Spleen (tissue), 11 donors: ENCODE measurements around the gene KLF6. TPM values are rescaled to one million over a fixed set of nuclear protein-coding genes. Genes with fewer than 3 reads are reported as not detected.

ENCODE experiments used
- DNase-seq: peaks from one replicate; pipeline ENCODE4 v3.0.0-alpha.2; 2020
- H3K27ac ChIP-seq, 8 donors: fragments of 200-600 bp; sonication (generic) in 7 of 8; 1 replicate in 4 of 8; 2 replicates in 4 of 8; pipeline versions ENCODE4 v1.5.0 to v1.8.0; 2016 to 2021; ENCODE audit warnings: inconsistent platforms in 4 of 8, mild to moderate bottlenecking in 4 of 8, moderate library complexity in 1 of 8
- H3K27me3 ChIP-seq, 7 donors: fragments of 200-600 bp; sonication (generic) in 6 of 7; replicated peaks in 1 of 7; 1 replicate in 4 of 7; 2 replicates in 3 of 7; pipeline versions ENCODE4 v1.5.0 to v1.8.0; 2016 to 2021; ENCODE audit warnings: inconsistent platforms in 3 of 7, mild to moderate bottlenecking in 1 of 7
- H3K36me3 ChIP-seq, 6 donors: fragments of 200-600 bp; sonication (generic) in 5 of 6; 1 replicate in 4 of 6; 2 replicates in 2 of 6; pipeline versions ENCODE4 v1.5.0 to v1.8.0; 2016 to 2021; ENCODE audit warnings: inconsistent platforms in 2 of 6
- H3K4me1 ChIP-seq, 6 donors: fragments of 200-600 bp; sonication (generic) in 5 of 6; 1 replicate in 3 of 6; 2 replicates in 3 of 6; pipeline versions ENCODE4 v1.5.0 to v1.8.0; 2016 to 2021; ENCODE audit warnings: inconsistent platforms in 3 of 6
- H3K4me3 ChIP-seq, 8 donors: fragments of 200-600 bp; sonication (generic) in 7 of 8; 1 replicate in 4 of 8; 2 replicates in 4 of 8; pipeline versions ENCODE4 v1.5.0 to v1.8.0; 2016 to 2021; ENCODE audit warnings: inconsistent platforms in 4 of 8, mild to moderate bottlenecking in 4 of 8, moderate library complexity in 2 of 8
- H3K9me3 ChIP-seq, 8 donors: fragments of 200-600 bp; sonication (generic) in 7 of 8; 1 replicate in 4 of 8; 2 replicates in 4 of 8; pipeline versions ENCODE4 v1.5.0 to v1.8.0; 2016 to 2021; ENCODE audit warnings: inconsistent platforms in 4 of 8
- CTCF ChIP-seq, 11 experiments: fragments of 200-600 bp in 7 of 11; fragments of 450-650 bp in 4 of 11; sonication (generic) in 4 of 11; IDR thresholded peaks in 8 of 11; conservative IDR thresholded peaks in 3 of 11; 1 replicate in 7 of 11; 2 replicates in 4 of 11; pipeline versions ENCODE4 v1.4.0 to v1.8.0; 2016 to 2021; ENCODE audit warnings: antibody characterized with exemption in 11 of 11, inconsistent platforms in 4 of 11, mild to moderate bottlenecking in 1 of 11
- POLR2A ChIP-seq, 3 donors: fragments of 450-650 bp; IDR thresholded peaks; one replicate each; pipeline ENCODE4 v1.5.1; 2017; ENCODE audit warnings: antibody characterized with exemption in 3 of 3, mild to moderate bottlenecking in 1 of 3
- POLR2AphosphoS5 ChIP-seq, 3 donors: sonication (generic); formaldehyde crosslinking; IDR thresholded peaks; one replicate each; pipeline ENCODE4 v1.5.1; 2017; ENCODE audit warnings: antibody characterized with exemption in 3 of 3
- WGBS, 5 donors: extraction: QIAGEN DNeasy Blood & Tissue Kit in 3 of 5; methylation state at CpG; one replicate each; pipeline versions ENCODE4 v1.1.5 to v1.1.7; 2013 to 2018; 5-methylcytosine and 5-hydroxymethylcytosine counted together
- intact Hi-C: fragments of 100-400 bp; cut with DNase I; formaldehyde crosslinking; loops from one replicate; pipeline ENCODE4 v1.15.0; 2023; ENCODE audit warnings: low total_unique reads
- polyA plus RNA-seq, 3 donors: library from polyadenylated mRNA; stranded (reverse); fragments of 200-250 nt; gene quantifications; one replicate each; pipeline ENCODE4 v1.2.1, GENCODE V29; 2013
- total RNA-seq, 7 donors: library from RNA; depleted of rRNA in 3 of 7; stranded (reverse); fragments of >200 nt in 3 of 7; fragmentation: NEBNext Ultra II Directional in 4 of 7; extraction: Animal tissue kit (Norgen Biotek cat#: 25700) in 4 of 7; gene quantifications; one replicate each; pipeline versions ENCODE4 v1.1.0 to v1.2.1, GENCODE V29; 2016 to 2021
- donor health status: healthy with polysubstance abuse.
- donor health status: DM: no; HTN: no; CAD: no; lungs with moderate emphysema.
- donor health status: DM: no; HTN: no; CAD: no.
- donor health status: Bipolar disorder and iron deficiency.
- donor health status: healthy.
- donor health status: DM: no; HTN: no; CAD: no.
- donor health status: DM: yes; HTN: yes; CAD: no.

Gene KLF6
- total and polyA plus RNA-seq, 10 donors: 18.8 to 211 (median 92.2) TPM

GRCh38 chr10:3750006-3750816 lies 34.8 kb downstream of the KLF6 start:
- intact Hi-C loops: no loop called here
- peak overlapping the region; percentile 35 to 77 (median 53) for H3K27ac ChIP-seq
- 47 to 53% (median 52%) methylated on average over 11 of the region's 11 CpGs for WGBS, 5 donors
- no peak for TF ChIP-seq CTCF (IDR thresholded peaks at IDR 0.05 in 8 of 11, conservative IDR thresholded peaks at IDR 0.05 in 3 of 11)
- TF ChIP-seq POLR2AphosphoS5 (IDR thresholded peaks at IDR 0.05): peak in 2 of 3 donors; percentile 28 to 34
- no peak for TF ChIP-seq POLR2A (IDR thresholded peaks at IDR 0.05)
- no peaks in the 10 kb centered on the region for H3K9me3 ChIP-seq
- no peak for DNase-seq
- H3K27me3 ChIP-seq: no peaks in the 10 kb centered on the region
- H3K4me1 ChIP-seq: peaks cover 7 to 36% (median 12%) of the 10 kb centered on the region in 6 donors
- H3K36me3 ChIP-seq: no peaks in the 10 kb centered on the region
- H3K4me3 ChIP-seq: peak overlapping the region in 1 of 8 donors; percentile 40

- Histone ChIP-seq H3K9me3 (no peaks in the 10 kb centered on the region), H3K36me3 (no peaks in the 10 kb centered on the region), H3K27me3 (no peaks in the 10 kb centered on the region), H3K4me1 (peaks cover 7 to 33% (median 12%) of the 10 kb centered on the region in 6 donors), H3K4me3 (peak overlapping the region in 1 of 8 donors; percentile 40), H3K27ac (peak overlapping the region; percentile 35 to 77 (median 53))
- no peak for DNase-seq
- WGBS, 5 donors: 17 to 33% (median 22%) methylated on average over 9 of the region's 9 CpGs
- intact Hi-C loops: no loop called here
- TF ChIP-seq POLR2A (IDR thresholded peaks at IDR 0.05) (no peak), CTCF (IDR thresholded peaks at IDR 0.05 in 8 of 11, conservative IDR thresholded peaks at IDR 0.05 in 3 of 11) (no peak), POLR2AphosphoS5 (IDR thresholded peaks at IDR 0.05) (no peak)
Observed at GRCh38 chr10:3749600-3749999, 35.4 kb downstream of the KLF6 start.

GRCh38 chr10:3749011-3749410 lies 36.0 kb downstream of the KLF6 start:
- peak overlapping the region in 2 of 8 donors; percentile 63 to 77 for H3K27ac ChIP-seq

More at GRCh38 chr10:3749011-3749410, 36.0 kb downstream of the KLF6 start:
- no peak for DNase-seq
- no peak overlapping the region for H3K4me3 ChIP-seq
- intact Hi-C loops: no loop called here
- no peak for TF ChIP-seq POLR2AphosphoS5 (IDR thresholded peaks at IDR 0.05)
- TF ChIP-seq POLR2A (IDR thresholded peaks at IDR 0.05): no peak
- TF ChIP-seq CTCF (IDR thresholded peaks at IDR 0.05 in 8 of 11, conservative IDR thresholded peaks at IDR 0.05 in 3 of 11): no peak
- H3K4me1 ChIP-seq: peaks cover 7 to 33% (median 12%) of the 10 kb centered on the region in 6 donors
- no peaks in the 10 kb centered on the region for H3K9me3 ChIP-seq
- no peaks in the 10 kb centered on the region for H3K27me3 ChIP-seq
- H3K36me3 ChIP-seq: no peaks in the 10 kb centered on the region
- 87 to 96% (median 93%) methylated on average over 5 of the region's 5 CpGs for WGBS, 5 donors
